Measurements from ENCODE around the gene DPEP3.
"Not testable (repeated sequence)": the region's sequence is repeated elsewhere in the genome, so short reads cannot be mapped to it uniquely, and the experiment has no call there.

The DPEP3 gene, protein sequence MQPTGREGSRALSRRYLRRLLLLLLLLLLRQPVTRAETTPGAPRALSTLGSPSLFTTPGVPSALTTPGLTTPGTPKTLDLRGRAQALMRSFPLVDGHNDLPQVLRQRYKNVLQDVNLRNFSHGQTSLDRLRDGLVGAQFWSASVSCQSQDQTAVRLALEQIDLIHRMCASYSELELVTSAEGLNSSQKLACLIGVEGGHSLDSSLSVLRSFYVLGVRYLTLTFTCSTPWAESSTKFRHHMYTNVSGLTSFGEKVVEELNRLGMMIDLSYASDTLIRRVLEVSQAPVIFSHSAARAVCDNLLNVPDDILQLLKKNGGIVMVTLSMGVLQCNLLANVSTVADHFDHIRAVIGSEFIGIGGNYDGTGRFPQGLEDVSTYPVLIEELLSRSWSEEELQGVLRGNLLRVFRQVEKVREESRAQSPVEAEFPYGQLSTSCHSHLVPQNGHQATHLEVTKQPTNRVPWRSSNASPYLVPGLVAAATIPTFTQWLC

GRCh38 chr16:67979955-67980678, at the start of gene DPEP3:
DPEP3 (minus strand) TSS chr16:67980499; CDS start chr16:67980380, 119 bp downstream.
- no peak for DNase-seq (ENCODE audit: low read depth, low spot score)

DNA sequence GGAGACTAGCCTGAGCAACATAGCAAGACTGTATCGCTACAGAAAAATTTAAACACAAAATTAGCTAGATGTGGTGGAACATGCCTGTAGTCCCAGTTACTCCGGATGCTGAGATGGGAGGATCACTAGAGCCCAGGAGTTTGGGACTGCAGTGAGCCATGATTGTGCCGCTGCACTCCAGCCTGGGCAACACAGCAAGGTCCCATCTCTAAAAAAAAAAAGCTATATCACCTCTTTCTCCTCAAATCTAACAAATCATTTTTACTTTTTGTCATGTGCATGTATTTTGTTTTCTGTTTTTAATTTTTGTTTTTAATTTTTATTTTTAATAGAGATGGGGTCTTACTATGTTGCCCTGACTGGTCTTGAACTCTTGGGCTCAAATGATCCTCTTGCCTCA, 48.7 kb upstream of the DPEP3 start:
- DNase-seq (ENCODE audit: low read depth, low spot score), result no peak

DNA sequence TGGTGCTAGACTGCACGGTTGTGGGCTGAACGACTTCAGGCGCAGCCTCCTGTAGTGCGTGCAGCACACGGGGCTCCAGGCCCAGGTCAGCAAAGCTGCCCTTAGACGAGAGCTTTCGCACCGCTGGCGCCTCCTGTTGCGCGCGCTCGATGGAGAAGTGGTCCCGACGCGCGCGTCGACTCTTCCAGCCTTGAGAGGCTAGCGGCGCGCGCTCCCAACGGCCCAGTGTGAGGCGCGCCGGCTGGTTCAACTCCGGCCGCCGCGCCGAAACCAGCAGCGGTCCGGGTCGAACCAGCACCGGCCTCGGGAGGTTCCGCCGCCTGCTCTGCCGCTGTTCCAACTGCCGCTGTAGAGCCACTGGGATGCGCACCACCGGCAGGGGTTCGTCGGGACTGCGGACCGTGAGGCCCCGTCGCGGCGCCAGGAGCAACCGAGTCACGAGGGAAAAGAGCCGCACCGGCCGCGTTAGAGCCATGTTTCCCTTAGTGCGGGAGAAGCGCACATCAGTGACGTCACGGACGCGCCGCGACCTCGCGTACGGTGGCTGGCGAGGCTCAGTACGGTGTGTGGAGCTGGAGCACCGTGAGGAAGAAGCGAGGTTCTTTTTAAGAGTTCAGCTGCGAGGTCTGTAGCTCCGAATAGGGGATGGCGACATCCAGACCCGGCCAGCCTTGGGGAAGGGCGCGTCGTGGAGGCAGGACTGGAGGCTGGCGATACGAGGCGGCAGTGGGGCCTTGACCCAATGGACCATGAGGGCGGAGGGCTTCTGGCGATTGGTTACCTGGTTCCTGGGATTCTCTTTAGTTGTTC, 42.6 kb upstream of the DPEP3 start, which contains the start of the genes DDX28 and DUS2:
TSS of gene DDX28 (minus strand) at position 505 of the 810 bp plus-strand sequence. CDS start at position 475, 30 bp downstream.
TSS of gene DUS2 (plus strand) at position 557 of the 810 bp plus-strand sequence. CDS start 14,740 bp downstream, outside the sequence.
- DNase-seq (ENCODE audit: low read depth, low spot score), result peak; percentile 93

DNA sequence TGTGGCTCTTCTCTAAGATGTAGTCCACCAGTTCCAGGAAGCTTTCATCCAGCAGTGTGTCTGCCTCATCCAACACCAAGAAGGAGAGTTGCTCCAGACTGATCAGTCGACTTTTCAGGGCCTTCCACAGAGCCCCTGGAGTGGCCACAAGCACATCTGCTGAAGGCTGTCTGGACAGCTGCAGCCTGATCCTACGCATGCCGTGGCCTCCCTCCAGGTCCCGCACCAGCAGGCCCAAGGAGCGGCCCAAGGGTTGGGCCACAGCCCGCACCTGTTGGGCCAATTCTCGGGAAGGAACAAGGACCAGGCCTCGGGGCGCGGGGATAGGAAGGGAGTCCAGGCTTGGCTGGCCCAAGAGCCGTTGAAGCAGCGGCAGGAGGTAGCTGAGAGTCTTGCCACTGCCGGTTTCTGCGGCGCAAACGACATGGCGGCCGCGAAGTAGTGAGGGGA, 42.0 kb upstream of the DPEP3 start:
- no peak for DNase-seq (ENCODE audit: low read depth, low spot score)

DNA sequence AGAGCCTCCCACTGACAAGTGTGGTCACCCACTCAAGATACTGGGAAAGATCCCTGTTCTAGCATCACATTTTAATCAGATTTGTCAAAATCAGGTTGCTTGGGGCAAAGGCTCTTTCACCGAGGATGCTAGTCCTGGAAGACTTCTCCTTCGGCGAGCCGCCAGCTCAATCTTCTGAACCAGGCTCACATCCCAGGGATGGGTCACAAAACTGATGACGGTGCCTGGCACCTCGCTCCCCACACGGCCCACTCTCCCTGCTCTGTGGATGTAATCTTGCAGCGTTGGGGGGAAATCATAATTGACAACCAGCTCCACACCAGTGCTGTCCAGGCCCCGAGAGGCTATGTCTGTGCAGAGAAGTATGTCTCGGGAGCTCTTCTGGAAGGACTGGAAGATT, 41.2 kb upstream of the DPEP3 start:
- no peak for DNase-seq (ENCODE audit: low read depth, low spot score)

DNA sequence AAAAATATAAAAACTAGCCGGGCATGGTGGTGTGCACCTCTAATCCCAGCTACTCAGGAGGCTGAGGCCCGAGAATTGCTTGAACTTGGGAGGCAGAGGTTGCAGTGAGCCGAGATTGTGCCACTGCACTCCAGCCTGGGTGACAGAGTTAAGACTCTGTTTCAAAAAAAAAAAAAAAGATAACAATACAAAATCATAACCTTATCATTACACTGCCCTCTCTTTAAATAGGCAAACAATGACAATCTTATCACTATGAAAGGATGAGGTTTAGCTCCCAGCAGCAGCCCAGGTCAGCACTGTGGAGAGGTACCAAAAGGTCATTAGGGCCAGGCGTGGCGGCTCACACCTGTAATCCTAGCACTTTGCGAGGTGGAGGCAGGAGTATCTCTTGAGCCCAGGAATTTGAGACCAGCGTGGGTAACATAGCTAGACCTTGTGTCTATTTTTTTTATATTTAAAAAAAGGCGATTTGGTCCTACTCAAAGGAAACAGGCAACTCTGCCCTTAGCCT, 38.9 kb upstream of the DPEP3 start:
- no peak for DNase-seq (ENCODE audit: low read depth, low spot score)

DNA sequence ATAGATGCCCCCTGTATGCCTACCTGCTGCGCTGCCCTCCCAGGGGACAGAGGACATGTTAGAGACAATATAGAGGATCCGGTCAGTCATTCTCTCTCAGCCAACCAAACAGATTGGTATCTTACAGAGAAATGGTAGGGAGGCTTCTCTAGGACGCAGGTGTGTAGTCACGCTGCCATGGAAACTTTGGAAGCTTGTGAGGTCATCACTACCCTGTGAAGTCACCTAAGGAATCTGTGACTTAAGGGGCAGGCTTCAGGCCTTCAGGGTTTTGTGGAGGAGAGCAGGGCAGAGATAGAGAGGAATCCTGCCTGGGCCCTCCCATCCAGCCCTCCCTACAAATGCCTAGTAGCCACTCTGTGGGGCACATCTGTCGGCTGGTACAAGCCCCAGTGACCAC, 35.4 kb upstream of the DPEP3 start, which contains the start of gene DPEP2NB:
TSS of gene DPEP2NB (minus strand) at position 231 of the 400 bp plus-strand sequence. CDS start at position 90, 141 bp downstream.
- DNase-seq (ENCODE audit: low read depth, low spot score), result no peak

DNA sequence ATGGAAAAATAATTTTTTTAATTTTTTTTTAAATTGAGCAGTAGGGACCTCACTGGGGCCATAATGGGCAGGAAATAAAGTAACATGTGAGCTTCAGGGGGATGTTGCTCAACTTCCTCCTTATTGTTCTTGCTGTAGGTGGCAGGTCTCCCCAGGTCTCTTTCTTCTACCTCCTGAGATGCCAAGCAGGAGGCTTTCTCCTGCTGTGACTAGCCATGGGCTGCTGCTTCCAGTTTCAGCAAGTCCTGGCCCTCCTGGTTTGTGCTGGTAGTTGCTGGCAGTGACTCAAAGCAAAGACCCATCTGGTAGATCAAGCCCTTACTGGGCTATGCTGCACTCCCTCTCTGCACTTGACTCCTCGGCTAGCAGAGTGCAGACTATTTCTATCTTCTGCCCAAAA, 33.1 kb upstream of the DPEP3 start:
- no peak for DNase-seq (ENCODE audit: low read depth, low spot score)

DNA sequence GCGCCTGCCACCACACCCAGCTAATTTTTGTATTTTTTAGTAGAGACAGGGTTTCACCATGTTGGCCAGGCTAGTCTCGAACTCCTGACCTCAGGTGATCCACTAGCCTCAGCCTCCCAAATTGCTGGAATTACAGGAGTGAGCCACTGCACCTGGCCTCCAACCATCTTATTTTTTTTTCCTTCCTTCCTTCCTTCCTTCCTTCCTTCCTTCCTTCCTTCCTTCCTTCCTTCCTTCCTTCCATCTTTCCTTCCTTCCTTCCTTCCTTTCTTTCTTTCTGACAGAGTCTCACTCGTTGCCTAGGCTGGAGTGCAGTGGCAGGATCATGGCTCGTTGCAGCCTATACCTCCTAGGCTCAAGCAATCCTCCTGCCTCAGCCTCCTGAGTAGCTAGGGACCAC, 29.6 kb upstream of the DPEP3 start:
- not testable (repeated sequence) for DNase-seq (ENCODE audit: low read depth, low spot score)

- no peak for DNase-seq (ENCODE audit: low read depth, low spot score)
Observed at GRCh38 chr16:68009157-68009735, 28.9 kb upstream of the DPEP3 start.

GRCh38 chr16:68005786-68006286, 25.5 kb upstream of the DPEP3 start:
- DNase-seq (ENCODE audit: low read depth, low spot score), result no peak

GRCh38 chr16:68005211-68005610, 24.9 kb upstream of the DPEP3 start:
- DNase-seq (ENCODE audit: low read depth, low spot score), result no peak

GRCh38 chr16:68003031-68003430, 22.7 kb upstream of the DPEP3 start:
- no peak for DNase-seq (ENCODE audit: low read depth, low spot score)

GRCh38 chr16:68000450-68000849, 20.2 kb upstream of the DPEP3 start:
- no peak for DNase-seq (ENCODE audit: low read depth, low spot score)

GRCh38 chr16:67999985-68000384, 19.7 kb upstream of the DPEP3 start:
- DNase-seq (ENCODE audit: low read depth, low spot score), result no peak

DNA sequence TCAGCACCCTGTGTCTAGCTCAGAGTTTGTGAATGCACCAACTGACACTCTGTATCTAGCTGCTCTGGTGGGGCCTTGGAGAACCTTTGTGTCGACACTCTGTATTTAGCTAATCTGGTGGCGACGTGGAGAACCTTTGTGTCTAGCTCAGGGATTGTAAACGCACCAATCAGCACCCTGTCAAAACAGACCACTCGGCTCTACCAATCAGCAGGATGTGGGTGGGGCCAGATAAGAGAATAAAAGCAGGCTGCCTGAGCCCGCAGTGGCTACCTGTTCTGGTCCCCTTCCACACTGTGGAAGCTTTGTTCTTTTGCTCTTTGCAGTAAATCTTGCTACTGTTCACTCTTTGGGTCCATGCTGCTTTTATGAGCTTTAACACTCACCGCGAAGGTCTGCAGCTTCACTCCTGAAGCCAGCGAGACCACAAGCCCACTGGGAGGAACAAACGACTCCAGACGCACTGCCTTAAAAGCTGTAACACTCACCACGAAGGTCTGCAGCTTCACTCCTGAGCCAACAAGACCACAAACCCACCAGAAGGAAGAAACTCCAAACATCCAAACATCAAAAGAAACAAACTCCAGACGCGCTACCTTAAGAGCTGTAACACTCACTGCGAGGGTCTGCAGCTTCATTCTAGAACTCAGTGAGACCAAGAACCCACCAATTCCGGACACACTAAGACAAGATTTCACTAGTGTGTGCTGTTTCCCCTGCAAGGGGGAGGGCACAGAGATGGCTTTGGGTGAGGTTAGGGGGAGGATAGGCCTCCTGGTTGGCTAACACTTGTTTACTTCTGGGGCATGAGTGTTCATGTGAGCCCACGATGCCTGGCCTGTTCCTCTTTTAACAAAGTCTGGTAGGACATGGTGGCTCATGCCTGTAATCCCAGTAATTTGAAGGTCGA, 18.7 kb upstream of the DPEP3 start, which contains the start of gene DPEP2:
TSS of gene DPEP2 (minus strand) at position 706 of the 910 bp plus-strand sequence. CDS start 6,272 bp downstream, outside the sequence.
- DNase-seq (ENCODE audit: low read depth, low spot score), result peak; percentile 25

DNA sequence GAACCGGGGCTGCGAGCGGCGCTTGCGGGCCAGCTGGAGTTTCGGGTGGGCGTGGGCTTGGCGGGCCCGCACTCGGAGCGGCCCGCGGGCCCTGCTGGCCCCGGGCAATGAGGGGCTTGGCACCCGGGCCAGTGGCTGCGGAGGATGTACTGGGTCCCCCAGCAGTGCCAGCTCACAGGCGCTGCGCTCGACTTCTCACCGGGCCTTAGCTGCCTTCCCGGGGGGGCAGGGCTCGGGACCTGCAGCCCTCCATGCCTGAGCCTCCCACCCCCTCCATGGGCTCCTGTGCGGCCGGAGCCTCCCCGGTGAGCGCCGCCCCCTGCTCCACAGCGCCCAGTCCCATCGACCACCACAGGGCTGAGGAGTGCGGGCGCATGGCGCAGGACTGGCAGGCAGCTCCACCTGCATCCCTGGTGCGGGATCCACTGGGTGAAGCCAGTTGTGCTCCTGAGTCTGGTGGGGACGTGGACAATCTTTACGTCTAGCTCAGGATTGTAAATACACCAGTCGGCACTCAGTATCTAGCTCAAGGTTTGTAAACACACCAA, 18.0 kb upstream of the DPEP3 start:
- DNase-seq (ENCODE audit: low read depth, low spot score), result not testable (repeated sequence)

- DNase-seq (ENCODE audit: low read depth, low spot score), result no peak
Observed at GRCh38 chr16:67996666-67997065, 16.4 kb upstream of the DPEP3 start.

DNA sequence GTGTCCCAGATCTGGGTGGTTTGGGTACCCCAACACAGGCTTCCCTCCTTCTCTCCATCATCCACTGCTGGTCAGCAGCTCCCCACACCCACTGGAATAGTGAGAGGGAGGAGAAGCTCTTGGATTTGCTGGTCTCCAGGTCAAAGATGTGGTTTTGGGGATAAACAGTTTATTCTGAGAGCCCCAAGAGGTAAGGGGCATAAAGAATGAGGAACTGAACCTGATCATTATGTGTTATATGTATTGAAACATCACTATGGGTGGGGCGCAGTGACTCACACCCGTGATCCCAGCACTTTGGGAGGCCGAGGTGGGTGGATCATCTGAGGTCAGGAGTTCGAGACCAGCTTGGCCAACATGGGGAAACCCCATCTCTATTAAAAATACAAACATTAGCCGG, 15.1 kb upstream of the DPEP3 start:
- no peak for DNase-seq (ENCODE audit: low read depth, low spot score)
